HG02885 (cell line): ENCODE data around the gene ATXN2.
A peak's percentile ranks its signal among the peaks of the same experiment; 100 is the strongest.

Experiments used
- ATAC-seq: cut with Tn5 transposase; IDR thresholded peaks from one replicate; pipeline ENCODE4 v1.9.1; 2021; ENCODE audit warnings: mild to moderate bottlenecking; ENCODE audit not compliant: unreplicated experiment, poor library complexity

The ATXN2 gene

DNA sequence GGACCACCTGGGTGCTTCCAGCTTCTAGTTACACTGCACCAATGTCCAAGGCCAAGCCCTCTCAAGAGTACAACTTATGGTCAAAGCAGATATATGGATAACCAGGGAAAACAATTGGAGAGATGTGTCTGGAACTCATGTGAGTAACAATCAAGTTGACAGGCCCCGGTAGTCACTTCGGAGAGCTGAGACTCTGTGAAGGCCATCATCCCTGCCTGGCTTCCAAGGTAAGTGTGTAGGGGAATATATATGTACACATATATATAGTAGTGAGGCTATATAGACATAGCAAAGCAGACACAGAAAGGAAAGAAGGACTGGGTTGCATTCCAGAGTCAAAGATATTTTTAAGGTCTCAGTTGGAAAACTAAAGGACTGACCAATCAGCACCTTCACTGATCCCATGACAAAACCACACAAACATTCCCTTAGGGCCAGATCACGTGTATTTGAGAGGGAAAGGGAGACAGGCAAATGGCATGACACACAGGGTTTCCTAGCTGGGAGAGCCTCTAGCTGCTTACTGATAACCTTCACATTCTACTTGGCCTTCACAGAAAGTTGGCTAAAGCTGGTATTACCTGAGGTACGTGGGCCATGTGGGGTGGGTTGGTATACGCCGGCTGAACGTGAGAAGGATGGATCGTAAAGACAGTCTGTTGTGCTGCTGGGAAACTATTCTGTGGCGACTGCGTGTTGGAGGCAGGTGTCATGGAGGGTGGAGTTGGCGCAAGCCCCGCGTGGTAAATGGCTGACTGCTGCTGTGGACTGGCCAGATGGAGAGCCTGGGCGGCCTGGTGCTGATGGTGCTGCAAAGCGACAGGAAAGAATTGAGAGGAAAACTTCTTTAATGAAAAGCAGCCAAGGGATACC lies 143.4 kb downstream of the ATXN2 start:
- ATAC-seq: no peak

DNA sequence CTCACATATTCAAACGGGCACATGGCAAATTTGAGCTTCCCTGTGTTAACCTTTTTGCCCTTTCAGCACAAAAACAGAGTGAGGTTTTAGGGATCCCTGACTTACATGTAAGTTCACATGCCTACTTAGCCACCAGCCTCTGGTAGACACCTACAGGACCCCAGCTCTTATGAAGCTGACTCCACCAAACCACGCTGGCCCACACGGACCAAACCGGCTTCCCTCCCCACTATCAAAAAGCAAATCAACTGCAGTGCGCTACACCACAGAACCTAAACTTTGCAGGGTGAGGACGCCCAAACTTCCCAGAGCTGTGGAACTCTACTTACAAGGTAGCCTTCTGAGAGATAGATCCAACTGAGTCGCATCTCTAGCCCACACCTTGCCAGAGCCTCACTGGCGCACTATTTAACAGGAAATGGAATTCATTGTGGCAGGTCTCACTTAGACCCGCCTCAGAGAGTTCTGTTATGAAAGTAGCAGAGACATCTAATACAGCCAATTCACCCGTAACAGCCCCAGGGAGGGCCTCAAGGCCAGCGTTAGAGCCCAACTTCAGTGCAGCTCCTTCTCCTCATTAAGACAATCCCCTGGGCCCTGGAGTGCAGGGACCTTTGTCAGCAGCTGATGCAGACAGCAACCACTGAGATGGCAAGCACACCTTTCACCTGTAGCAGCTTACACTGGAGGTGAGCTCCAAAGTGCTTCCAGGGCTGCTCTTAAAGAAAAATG lies 144.2 kb downstream of the ATXN2 start:
- no peak for ATAC-seq

DNA sequence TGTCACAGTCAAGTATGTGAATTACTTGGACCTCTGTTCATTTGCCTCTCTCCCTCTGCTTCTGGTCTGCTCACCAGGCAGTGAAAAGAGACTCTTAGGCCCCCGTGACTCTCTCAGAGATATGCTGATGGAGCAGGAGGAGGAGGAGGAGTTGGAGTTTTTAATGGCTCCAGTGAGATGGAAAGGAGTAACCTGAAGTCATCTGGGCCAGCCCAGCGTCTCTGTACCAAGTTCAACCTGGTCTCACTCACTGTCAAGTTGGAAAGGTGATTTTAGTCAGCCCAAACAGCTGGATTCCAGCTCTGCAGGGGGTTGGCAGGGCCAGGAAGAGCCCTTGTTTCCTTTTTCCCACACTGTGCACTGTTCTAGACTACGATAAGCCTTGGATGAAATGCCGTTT lies 144.8 kb downstream of the ATXN2 start:
- ATAC-seq: no peak

DNA sequence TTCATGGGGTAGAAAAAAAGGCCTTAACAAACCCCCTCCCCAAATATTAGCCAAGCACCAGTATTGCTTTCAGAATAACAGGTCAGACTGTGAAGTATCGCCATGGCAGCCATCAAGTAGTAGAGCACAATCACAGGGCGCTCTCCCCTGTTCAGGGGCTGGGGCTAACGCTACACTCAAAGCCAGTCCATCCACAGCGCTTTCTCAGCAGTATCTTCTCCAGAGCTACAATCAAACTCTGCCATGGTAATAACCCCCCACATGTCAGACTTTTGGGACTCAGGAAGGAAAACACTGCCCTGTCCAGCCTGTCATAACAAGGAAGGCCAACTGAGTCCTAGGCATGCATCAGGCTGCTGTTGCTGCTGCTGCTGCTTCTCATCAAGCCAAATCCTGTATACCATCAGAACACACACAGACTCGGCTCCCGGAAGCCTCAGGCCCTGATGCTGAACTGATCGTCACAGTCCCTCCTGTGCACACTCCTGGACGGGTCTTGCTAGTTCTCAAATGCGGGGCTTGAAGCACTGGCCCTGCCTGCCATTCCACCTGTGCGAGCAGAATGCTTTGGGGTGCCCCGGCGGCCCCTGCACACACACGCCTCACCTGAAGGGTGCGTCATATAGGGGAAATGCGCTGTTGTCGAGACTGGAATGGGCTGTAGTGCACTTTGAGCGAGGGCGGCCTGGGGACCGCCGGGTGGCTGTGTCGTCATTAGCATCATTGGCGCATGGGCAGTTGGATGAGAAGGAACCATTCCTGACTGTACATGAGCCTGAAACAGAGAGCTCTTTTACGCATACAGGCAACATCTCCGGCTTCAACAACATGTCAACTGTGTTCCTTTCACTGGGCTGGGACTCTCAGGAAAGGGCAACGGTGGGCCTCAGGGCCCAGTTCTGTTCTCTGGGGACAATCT lies 145.8 kb downstream of the ATXN2 start:
- ATAC-seq: no peak

DNA sequence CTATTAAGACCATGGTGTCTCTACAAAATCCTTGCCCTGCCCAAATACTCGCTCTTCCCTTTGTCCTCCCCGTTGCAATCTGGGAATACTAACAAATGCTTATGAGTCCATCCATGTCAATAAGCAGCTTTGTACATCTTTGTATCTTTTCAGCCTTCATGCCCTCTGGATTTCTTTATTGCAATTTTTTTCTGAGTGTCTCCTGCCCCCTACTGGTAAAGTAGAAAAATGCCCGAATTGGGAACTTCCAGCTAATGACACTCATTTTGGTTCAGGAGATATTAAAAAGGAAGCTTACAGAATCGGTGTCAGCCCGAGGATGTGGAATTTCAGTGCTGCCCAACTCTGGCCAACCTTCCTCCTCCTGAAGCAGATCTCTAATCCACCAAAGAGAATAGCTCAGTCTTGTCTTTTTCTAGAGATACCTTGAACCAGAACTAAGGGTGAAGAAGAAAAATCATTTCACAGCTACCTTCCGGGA lies 147.4 kb downstream of the ATXN2 start:
- no peak for ATAC-seq

DNA sequence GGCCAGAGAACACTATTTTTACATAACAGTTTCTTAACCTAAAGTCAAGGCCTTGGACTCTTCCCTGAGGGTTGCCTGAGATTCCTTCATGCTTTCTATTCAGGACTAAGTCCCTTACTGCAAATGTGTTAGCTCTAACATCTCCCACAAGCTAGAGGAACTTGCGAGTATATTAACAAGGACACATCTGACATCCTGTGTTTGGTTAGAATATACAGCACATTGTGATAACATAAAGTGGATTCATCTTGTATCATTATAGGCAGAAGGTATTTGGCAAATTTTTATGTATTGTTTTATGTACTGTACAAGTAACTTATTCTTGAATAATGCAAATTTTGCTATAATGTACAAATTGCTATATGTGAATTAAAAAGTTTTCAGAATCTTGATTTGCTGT lies 147.9 kb downstream of the ATXN2 start:
- no peak for ATAC-seq

DNA sequence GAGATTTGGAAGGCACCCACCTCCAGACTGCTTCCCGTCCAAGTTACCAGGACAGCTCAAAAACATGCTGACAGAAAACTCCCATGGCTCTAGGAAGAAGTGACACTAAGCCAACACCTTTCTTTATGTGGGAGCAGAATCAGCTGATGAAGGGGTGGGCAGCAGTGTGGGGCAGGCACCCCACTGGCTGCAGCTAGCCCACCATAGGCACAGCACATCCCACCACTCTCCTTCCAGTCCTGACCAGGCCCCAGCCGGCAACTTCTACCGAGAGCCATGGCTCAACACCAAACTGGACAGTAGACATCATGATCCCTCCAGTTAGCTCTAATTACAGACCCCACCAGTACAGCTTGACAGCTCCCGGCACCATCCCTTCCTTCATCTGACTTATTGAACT lies 148.4 kb downstream of the ATXN2 start:
- no peak for ATAC-seq

DNA sequence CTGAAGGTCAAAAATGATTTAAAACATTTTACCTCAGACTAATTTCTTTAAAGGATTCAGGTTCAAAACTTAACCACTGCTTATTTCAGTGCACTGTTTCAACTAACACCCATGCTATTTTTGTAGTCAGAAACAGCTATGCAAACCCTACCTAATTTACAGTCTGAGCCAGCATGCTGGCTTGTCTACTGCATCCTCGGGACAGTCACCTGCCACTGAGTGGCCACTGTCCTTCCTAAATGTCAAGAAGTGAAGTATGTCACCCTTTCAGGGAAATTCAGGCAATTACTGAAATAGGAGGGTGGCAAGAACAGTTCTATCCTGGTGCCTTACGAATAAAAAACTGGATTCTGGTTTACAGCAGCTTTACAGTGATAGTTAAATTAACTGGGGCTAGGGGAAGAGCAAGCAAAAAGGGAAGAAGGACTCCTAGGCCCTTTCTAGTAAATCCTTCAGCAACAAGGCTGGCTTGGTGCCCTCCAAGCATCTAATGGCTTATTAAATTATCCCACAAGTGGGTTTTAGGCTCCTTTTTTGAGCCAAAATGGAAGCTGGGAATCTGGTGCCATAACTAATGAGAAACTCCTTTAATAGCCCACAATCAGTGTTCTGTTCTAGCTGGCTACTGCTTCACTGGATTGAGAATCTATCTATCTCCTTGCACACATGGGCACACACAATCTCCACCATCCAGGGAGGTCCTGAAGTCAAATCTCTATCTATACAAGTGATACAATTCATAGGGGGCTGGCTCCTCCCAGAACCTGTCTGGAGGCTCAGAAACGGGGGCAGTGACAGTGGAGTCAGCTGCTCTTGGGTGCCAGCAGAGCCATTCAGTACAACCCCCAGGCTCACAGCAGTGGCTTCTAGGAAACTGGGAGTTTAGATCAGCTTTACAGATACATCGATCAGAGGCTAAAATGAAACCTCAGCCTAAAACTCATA lies 150.0 kb downstream of the ATXN2 start:
- ATAC-seq: no peak

DNA sequence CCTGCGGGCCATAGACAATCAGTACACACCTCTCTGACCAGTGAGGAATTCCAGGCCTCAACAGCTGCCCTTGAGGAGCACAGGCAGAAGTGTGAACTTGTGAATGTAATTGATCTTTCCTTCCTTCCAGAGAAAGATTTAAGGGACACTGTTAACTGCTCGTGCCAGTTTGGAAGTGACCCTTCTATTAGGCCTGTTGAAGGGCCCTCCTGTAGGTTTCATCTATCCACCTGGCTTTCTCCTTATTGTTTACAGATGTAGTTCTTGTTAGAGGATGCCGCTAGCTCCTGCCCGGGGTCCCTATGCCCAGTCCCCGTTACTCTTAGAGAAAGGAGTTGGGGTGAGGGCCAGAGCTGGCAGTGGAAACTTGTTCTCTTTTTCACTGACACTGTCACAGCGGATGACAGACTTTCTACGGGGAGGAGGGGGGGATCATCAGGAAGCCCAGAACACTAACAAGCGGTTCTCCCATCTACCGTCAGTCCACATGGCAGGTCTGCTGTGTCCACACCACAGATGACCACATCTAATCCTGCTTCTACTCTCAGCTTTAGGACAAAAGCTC lies 150.8 kb downstream of the ATXN2 start:
- ATAC-seq: no peak

DNA sequence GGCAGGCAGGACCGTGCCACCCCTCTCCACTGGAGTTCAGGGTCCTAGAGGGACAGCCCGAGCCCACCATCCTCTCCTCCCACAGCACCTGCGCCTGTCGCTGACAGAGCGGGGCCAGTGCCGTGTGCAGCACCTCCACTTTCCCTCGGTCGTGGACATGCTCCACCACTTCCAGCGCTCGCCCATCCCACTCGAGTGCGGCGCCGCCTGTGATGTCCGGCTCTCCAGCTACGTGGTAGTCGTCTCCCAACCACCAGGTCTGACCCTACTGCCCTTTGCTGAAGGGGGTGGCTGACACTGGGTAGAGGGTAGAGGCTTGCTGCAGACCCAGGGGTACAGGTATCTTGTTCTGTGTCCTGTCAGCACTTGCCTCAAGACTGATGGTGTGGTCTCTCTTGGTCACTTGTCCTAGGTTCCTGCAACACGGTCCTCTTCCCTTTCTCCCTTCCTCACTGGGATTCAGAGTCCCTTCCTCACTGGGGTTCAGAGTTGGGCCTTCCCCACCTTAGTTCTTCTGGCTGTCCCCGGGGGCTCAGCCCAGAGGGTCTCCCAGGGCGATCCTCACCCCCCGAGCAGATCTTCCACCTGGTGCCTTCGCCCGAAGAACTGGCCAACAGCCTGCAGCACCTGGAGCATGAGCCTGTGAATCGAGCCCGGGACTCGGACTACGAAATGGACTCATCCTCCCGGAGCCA lies 151.4 kb downstream of the ATXN2 start:
- no peak for ATAC-seq

DNA sequence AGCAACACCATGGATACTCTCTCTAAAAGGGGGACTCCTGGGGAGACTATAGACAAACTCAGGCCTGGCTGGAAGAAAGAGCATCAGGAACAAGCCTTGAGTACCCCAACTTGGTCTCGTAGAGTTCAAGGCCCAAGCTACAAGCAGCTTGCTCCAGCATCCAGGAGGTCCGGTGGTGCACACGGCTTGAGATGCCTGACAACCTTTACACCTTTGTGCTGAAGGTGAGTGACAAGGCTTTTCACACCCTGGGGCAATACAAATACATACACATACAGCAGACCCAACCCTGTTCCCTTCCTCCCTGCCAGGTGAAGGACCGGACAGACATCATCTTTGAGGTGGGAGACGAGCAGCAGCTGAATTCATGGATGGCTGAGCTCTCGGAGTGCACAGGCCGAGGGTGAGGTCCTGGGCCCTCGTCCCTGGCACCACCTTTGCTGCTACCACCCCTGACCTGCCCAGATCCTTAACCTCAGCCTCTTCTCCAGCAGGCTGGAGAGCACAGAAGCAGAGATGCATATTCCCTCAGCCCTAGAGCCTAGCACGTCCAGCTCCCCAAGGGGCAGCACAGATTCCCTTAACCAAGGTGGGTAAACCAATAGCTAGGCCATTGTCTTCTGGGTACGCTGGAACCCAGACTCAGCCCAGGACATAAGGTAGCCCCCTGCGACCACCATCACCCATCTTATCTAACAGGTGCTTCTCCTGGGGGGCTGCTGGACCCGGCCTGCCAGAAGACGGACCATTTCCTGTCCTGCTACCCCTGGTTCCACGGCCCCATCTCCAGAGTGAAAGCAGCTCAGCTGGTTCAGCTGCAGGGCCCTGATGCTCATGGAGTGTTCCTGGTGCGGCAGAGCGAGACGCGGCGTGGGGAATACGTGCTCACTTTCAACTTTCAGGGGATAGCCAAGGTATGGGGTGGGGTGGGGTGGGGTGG lies 152.2 kb downstream of the ATXN2 start:
- no peak for ATAC-seq

DNA sequence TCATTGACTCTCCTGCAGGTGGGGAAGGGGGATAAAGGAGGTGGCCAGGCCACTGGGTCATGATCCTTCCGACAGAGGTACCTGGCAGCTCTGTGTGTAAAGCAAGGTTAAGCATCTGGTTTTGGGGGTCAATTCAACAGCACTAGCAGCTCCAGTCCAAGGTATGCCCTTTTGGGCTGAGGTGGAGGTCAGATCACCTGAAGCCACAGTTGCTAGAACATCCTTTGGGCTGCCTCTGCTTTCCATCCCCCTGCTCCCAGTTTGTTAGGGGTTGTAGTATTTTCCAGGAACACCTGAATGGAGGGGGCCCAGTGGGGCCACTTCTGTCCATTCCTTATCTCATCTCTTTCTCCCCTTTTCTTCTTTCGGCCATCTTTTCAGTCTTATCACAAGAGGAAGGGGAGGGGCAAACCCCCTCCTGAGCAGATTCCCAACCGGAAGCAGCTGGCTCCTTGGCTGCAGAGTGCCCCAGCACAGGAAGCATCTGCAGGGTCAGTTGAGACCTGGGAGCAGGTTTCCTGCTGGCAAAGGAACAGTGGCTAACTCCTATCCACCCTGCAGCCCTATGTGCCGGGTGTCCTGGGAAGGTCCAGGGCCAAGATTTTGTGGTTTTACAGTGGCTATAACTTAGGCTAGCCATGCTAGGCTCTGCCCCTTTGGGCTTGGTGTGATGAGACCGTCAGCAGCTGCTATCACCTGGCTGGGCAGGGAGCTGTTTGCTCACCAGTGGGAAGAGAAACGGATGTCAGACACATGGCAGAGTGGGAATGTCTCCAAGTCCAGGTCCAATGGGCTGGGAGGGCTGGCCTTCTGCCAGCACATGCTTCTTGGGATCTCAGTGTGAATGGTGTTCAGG lies 153.2 kb downstream of the ATXN2 start:
- no peak for ATAC-seq

DNA sequence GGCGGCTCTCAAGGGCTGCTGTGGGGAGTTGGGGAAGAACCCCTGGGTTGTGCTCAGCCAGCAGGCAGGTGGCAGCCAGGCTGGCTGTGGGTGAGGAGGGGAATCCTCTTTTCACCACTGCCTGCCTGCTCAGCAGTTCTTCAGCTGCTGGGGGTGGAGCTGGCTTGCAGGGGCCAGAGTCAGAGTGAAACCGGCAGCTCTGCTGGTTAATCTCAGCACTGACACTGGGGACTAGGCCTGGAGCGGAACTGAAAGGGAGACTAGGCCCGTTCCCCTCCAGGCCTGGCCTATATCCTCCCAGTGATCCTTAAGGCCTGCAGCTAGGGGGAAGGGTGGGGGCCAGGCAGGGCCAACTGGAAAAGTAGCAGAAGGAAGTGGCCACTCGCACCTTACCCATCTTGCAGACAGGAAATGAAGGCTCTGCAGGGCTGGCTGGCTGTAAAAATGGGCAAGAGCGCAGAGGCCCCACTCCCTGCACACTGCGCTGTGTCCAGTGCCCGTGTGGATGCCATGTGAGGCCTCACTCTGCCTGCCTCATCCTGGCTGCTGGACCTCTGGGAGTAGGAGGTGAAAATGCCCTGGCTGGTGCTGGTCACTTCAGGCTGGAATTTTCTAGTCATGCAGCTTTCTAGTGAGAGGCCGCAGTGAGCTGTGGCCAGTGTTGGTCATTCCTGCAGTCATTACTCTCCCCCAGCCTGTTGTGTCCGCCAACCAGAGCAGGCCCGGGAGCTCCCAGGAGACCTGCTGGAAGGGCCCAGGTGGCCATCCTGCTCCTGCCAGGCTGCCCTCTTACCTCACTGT lies 154.0 kb downstream of the ATXN2 start:
- peak; percentile 83 for ATAC-seq

DNA sequence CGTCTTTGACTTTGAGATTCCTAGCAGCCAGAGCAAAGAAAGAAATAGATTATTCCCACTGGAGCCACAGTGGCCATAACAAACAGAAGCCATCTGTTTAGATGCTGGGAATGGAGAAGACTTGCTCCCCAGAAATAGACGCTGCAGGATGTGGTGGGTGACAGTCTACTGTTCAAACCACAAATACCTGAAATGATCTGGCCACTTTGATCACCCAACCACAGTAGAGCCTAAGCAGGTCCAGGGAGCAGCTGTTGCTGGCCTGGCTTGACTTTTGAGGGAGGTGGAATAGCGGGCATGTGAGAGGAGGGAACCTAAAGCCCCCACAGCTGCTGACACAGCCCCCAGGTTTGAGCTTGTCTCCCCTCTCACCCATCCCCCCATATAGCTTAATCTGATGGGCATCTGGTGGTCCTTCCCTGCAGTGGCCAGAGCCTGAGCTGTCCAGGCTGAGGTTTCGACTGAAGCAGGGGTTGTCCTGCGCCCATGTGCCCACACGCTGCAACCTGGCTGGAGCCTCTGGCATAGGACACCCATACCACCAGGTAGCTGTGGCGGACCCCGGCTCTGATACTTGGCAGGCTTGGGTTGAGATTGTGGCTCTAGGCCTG lies 154.7 kb downstream of the ATXN2 start:
- peak; percentile 42 for ATAC-seq

DNA sequence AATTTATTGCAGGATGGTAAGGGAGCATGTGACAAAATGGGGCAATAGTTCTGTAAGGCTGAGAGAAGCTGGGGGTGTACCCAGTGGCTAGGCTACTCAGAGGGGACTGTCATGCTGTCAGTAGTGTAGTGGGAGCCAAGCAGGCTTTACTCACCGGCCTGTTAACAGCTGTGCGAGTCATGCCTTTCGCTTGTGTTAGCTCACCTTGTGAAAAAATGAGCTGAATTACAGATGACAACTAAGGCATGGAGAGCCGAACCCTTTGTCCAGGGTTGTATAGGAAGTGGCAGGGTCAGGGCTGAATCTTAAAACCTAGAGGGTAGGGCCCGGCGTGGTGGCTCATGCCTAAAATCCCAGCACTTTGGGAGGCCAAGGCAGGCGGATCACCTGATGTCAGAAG lies 155.5 kb downstream of the ATXN2 start:
- ATAC-seq: peak; percentile 24
